Endothelial cell of umbilical vein (primary cell): ENCODE measurements around the gene BNIP5.

ENCODE experiments used
- CTCF ChIP-seq, 2 donors: IDR thresholded peaks; 1 replicate in 1 of 2; 2 replicates in 1 of 2; pipeline ENCODE4 v1.5.1; 2011; ENCODE audit warnings: low read length in 2 of 2, mild to moderate bottlenecking in 2 of 2, moderate library complexity in 2 of 2, control low read depth in 1 of 2, inconsistent platforms in 1 of 2, low read depth in 1 of 2; ENCODE audit not compliant: insufficient read depth in 1 of 2; ENCODE audit errors: extremely low read depth in 1 of 2
- EZH2 ChIP-seq: IDR thresholded peaks from 2 replicates; pipeline ENCODE4 v1.6.1; 2012; ENCODE audit warnings: borderline replicate concordance, low read depth, mild to moderate bottlenecking, moderate library complexity, low read length, inconsistent platforms; ENCODE audit not compliant: severe bottlenecking
- GATA2 ChIP-seq: IDR thresholded peaks from 2 replicates; pipeline ENCODE4 v1.7.0; 2011; ENCODE audit warnings: low read depth, mild to moderate bottlenecking, moderate library complexity, mixed read lengths, low read length; ENCODE audit not compliant: insufficient read length, insufficient read depth
- JUN ChIP-seq: IDR thresholded peaks from 2 replicates; pipeline ENCODE4 v1.6.1; 2011; ENCODE audit warnings: borderline replicate concordance, low read depth; ENCODE audit not compliant: insufficient read length, insufficient read depth
- MAX ChIP-seq: IDR thresholded peaks from 2 replicates; pipeline ENCODE4 v1.6.1; 2011; ENCODE audit not compliant: insufficient read depth, insufficient read length
- MYC ChIP-seq: IDR thresholded peaks from one replicate; pipeline ENCODE4 v1.6.1; 2011; ENCODE audit warnings: mild to moderate bottlenecking, low read depth, low read length
- POLR2A ChIP-seq: IDR thresholded peaks from 2 replicates; pipeline ENCODE4 v1.6.1; 2012; ENCODE audit warnings: low read depth, mild to moderate bottlenecking, control low read depth, low read length
- POLR2AphosphoS5 ChIP-seq: IDR thresholded peaks from 2 replicates; pipeline ENCODE4 v1.6.1; 2012; ENCODE audit warnings: low read depth, mild to moderate bottlenecking, control low read depth, low read length, moderate library complexity; ENCODE audit not compliant: insufficient read depth

GRCh38 chr6:36340306-36340617, 3.6 kb upstream of the BNIP5 start:
- TF ChIP-seq POLR2A = no peak
- TF ChIP-seq CTCF (IDR thresholded peaks at IDR 0.05; ENCODE audit: extremely low read depth in 1 of 2, insufficient read depth in 1 of 2, low read depth in 1 of 2, low read length in 2 of 2) = no peak
- TF ChIP-seq JUN = no peak
- TF ChIP-seq MYC = no peak
- no peak for TF ChIP-seq EZH2
- no peak for TF ChIP-seq MAX
- no peak for TF ChIP-seq POLR2AphosphoS5
- TF ChIP-seq GATA2 = no peak
